HG03039 (cell line): ENCODE data around the gene TASP1.
"Not testable (repeated sequence)": the region's sequence is repeated elsewhere in the genome, so short reads cannot be mapped to it uniquely, and the experiment has no call there.

Experiments used
- ATAC-seq: cut with Tn5 transposase; IDR thresholded peaks from one replicate; pipeline ENCODE4 v1.9.1; 2021; ENCODE audit warnings: mild to moderate bottlenecking, moderate library complexity; ENCODE audit not compliant: unreplicated experiment

TASP1 gene

GRCh38 chr20:13403453-13403852 is 235.3 kb downstream of the TASP1 start:
- ATAC-seq: no peak

- no peak for ATAC-seq
These were observed 235.7 kb downstream of the TASP1 start for GRCh38 chr20:13402986-13403385.

DNA sequence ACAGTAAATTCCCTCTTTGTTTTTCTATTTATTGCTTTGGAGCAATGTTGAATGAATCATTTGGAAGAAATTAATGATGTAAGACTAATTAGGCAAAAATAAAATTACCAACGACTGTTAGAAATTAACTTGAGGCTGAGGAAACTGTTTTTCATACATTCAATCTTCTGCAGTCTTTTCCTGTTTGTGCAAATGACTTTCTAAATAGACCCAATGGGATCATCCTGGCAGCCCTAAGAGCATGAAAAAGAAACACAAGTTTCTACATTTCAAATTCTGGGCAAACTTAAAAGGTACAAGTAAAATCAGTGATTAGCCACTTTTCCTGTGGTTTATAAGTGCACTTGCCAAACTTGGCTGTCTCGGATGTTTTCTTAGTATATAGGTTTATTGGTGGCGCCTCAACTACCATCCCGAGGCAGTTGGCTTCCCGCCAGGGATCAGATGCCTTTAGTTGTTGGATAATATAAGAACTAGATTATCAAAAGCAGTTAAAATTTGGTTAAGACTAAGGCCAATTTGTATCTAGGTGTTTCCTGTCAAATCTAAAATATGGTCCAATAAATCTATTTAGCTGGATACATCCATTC is 236.5 kb downstream of the TASP1 start:
- no peak for ATAC-seq

GRCh38 chr20:13401596-13401995 is 237.1 kb downstream of the TASP1 start:
- ATAC-seq: no peak

DNA sequence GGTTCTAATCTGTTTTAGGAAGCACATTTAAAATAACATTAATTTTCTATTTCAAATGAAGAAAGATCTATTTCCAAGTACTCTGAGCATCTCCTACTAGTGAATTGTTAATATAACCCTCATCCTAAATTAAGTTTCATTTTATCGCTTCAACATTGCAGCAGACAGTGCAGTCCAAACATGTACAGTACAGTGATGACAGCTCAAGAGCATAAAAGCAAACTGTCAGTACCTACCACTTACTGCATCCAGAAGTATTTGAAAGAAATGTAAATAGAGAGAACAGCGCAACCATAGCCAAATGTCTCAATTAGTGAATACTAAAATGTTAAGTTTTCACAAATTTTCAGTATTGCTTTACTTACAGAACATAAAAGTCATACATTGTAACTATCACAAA is 238.3 kb downstream of the TASP1 start:
- no peak for ATAC-seq

DNA sequence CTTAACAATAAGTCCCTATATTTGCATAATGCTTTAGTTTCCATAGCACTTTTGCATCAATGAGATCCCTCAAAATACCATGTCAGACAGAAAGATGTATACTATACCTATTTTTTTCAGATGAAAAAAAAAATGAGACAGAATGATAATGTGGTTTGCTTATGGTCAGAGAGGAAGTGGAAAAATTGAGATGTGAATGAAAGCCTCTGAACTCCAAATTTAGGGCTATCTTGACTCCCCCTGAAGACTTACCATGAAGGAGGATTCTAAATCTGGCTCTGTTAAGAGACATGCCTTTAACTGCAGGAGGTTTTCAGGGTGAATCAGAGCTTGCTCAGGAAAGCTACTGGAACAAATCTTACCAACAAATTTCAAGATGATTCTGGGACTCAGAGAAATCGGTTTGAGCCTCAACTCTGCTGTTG is 241.4 kb downstream of the TASP1 start:
- no peak for ATAC-seq

DNA sequence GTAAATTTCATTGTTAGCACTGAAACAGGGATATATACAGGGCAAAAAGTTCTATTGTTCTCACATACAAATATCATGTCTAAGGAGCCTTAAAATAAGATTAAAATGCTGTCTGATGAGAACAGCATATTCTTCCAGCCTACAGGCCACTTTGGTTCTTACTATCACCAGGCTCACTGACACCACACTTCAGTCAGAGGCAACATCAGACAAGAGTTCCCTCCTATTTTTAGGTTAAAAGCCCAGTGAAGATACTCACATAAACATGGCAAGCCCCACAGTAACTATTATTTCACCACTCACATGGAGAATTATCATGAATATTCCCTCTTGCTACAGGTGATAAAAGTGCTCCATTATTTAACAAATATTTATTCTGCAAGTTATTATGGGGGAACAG is 241.9 kb downstream of the TASP1 start:
- no peak for ATAC-seq

DNA sequence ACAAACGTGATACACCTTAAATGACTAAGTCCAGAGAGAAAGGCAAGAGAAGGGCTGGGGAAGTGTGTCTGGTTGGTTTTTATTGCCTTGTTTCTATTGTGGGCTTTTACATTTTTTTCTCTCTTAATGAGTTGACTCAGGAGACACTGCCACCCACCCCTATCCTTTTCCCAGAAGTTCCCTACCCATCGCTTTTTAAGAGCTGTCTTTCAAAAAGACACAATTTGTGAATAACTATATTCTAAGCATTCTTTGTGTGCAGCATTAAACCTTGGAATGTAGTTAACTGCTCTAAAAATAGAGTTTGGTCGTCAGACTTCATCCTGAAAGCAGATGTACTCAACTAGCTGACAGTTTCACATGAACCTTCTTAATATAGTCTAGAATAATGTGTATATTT is 242.7 kb downstream of the TASP1 start:
- no peak for ATAC-seq

GRCh38 chr20:13395232-13395631 is 243.5 kb downstream of the TASP1 start:
- no peak for ATAC-seq

DNA sequence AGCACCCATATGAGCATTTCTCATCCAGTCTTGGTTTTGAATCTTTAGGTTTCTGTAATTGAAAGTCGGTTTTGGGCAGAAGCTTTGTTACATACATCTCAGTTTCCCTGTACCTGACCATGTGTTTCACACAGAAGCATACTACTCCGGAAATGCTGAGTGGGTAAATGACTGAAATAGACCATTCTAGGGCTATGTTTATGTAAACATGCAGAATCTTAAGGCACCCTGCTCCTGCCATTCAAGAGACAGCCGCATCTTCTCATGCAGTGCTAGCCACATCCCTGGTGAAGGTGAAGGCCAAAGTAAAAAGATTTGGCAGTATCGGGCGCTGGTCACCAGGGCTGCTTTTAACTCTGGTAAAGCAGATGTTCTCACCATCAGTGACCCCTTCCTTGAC is 246.3 kb downstream of the TASP1 start:
- ATAC-seq: no peak

- ATAC-seq: no peak
These were observed 249.6 kb downstream of the TASP1 start for GRCh38 chr20:13389115-13389514.

DNA sequence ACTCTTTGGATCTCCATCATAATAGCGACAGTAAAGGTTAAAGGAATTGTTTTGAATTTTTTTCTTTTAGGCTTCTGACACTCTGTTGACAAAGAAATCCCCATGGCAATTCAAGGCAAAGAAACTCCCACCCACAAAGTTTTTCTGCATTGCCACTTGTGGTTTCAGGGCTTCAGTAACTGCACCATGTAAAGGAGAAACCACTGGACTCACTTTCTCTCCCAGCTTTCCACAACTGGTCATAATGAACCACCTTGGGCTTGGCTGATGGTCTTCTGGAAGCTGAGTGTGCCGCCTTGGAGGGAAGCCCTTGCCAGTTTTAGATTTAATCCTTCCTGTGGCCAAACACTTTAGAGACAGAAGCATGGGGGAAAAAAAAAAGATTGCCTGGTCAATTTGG is 254.6 kb downstream of the TASP1 start:
- no peak for ATAC-seq

DNA sequence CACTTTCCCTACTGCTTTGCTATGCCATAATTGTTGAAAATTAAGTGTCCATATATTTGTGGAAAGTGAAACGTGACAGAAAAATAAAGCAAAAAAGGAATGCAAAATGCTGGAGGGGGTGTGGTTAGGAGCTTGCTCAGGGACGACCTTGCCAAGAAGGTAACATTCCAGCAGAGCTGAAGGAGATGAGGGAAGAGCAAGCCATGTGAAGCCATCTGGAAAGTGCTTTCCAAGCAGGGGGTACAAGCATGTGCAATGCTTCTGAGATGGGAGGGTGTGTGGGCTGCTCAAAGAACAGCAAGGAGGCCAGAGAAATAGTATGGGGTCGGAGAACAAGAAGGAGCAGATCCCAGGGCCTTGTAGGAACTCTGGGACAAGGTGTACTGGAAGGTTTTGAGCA is 255.9 kb downstream of the TASP1 start:
- ATAC-seq: no peak

GRCh38 chr20:13380497-13381229 is 258.1 kb downstream of the TASP1 start:
- not testable (repeated sequence) for ATAC-seq

- ATAC-seq: no peak
These were observed 265.3 kb downstream of the TASP1 start for GRCh38 chr20:13373400-13373799.

- ATAC-seq: no peak
These were observed 274.2 kb downstream of the TASP1 start for GRCh38 chr20:13364278-13365170.

DNA sequence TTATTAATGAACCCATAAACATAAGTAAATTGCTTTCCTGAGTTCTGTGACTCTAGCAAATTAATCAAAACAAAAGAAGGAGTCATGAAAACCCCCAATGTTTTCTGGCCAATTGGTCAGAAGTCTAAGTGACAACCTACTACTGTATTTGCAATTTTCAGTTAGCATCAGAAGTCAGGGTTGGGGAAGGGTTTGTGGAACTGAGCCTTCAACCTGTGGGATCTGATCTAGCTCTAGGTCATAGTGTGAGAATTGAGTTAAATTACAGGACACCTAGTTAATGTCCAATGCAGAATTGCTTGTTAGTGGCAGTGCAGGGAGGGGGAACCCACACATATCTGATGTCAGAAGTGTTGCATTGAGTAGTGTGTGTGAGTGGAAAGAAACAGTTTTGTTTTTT is 275.3 kb downstream of the TASP1 start:
- no peak for ATAC-seq

DNA sequence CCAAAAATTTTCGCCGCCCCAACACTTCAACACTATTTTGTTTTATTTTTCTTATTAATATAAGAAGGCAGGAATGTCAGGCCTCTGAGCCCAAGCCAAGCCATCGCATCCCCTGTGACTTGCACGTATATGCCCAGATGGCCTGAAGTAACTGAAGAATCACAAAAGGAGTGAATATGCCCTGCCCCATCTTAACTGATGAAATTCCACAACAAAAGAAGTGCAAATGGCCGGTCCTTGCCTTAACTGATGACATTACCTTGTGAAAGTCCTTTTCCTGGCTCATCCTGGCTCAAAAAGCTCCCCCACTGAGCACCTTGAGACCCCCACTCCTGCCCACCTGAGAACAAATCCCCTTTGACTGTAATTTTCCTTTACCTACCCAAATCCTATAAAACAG is 276.6 kb downstream of the TASP1 start:
- not testable (repeated sequence) for ATAC-seq

DNA sequence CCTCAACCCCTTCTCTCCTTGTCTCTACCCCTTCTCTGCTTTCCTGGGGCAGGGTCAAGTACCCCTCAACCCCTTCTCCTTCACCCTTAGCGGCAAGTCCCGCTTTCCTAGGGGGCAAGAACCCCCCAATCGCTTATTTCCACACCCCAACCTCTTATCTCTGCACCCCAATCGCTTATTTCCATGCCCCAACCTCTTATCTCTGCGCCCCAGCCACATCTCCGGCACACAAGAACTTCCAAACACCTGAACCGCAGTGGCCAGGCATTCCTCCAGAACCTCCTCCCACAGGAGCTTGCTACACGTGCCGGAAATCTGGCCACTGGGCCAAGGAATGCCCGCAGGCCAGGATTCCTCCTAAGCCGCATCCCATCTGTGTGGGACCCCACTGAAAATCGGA is 279.8 kb downstream of the TASP1 start:
- ATAC-seq: not testable (repeated sequence)

- not testable (repeated sequence) for ATAC-seq
These were observed 280.9 kb downstream of the TASP1 start for GRCh38 chr20:13357782-13358181.

DNA sequence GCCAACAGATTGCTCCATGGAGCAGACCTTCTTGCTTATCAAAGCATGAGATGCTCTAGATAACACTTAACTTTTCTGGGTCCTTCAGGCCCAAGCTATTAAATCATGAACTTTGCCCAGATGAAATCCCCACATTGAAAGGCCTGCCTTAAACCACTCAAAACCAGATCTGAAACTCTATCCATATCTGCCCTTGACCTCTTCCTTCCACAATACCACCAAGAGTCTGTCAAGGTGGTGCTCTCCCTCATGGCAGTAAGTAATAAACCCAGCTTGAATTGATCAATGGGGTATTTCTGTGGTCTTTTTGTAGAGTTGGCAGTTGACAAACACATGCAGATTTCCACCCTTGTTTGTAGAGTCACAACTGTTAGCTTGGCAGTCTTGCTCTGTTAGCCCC is 282.1 kb downstream of the TASP1 start:
- no peak for ATAC-seq
